Measurements from ENCODE around the gene NT5DC2.

The NT5DC2 gene

DNA sequence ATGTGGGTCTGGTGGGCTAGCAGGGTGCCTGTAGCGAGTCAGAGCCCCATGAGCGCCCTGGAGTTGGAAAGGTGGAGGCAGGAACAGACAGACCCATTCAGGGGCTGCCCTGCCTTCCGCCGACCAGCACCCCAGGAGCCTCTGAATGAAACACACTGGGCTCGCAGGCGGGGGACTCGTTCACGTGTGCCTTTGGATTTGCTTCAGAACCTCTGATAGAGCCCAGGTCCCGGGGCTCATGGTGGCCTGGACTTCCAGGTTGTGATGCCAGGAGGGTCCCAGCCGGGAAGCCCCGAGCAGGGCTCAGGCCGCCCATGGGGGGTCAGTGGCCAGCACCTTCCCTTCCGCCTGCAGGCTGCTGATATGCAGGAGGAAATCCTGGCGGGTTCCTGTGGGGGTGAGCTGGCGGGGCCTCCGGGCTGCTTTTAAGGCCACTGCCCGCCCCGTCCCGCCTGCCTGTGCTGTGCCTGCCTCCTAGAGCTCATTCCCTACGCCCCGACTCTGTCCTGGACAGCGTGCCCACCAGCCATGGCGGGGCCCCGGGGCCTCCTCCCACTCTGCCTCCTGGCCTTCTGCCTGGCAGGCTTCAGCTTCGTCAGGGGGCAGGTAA, 38.7 kb downstream of the NT5DC2 start, which contains the start of gene STAB1:
Gene STAB1, plus strand, starts transcription at position 453 of the 610 bp plus-strand sequence. Its CDS starts 76 bp downstream, at position 529.
- TF ChIP-seq, protein P1, sequence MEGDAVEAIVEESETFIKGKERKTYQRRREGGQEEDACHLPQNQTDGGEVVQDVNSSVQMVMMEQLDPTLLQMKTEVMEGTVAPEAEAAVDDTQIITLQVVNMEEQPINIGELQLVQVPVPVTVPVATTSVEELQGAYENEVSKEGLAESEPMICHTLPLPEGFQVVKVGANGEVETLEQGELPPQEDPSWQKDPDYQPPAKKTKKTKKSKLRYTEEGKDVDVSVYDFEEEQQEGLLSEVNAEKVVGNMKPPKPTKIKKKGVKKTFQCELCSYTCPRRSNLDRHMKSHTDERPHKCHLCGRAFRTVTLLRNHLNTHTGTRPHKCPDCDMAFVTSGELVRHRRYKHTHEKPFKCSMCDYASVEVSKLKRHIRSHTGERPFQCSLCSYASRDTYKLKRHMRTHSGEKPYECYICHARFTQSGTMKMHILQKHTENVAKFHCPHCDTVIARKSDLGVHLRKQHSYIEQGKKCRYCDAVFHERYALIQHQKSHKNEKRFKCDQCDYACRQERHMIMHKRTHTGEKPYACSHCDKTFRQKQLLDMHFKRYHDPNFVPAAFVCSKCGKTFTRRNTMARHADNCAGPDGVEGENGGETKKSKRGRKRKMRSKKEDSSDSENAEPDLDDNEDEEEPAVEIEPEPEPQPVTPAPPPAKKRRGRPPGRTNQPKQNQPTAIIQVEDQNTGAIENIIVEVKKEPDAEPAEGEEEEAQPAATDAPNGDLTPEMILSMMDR (IDR thresholded peaks at IDR 0.05; ENCODE audit: extremely low read depth, missing control alignments) = no peak

DNA sequence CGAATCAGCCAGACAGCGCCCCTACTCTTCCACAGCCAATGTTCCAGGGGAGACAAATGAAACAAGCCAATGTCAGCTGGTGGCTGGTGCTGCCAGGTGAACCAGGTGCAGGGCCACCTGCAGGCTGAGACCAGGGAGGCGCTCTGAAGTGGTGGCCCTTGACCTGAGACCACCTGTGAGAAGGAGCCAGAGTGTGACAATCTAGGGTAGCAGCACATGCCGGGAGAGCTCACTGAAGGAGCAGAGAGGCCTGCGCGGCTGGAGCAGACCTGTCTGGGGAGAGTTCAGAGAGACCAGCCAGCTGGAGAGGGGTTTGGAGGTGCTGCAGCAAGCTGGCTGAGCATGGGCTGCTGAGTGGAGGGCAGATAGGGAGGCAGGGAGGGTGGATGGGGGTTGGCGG, 39.2 kb downstream of the NT5DC2 start:
- TF ChIP-seq, protein P1 (IDR thresholded peaks at IDR 0.05; ENCODE audit: extremely low read depth, missing control alignments) = no peak
- DNase-seq (ENCODE audit: low spot score) = no peak

More for the DNA sequence above, 38.7 kb downstream of the NT5DC2 start, which contains the start of gene STAB1:
- DNase-seq (ENCODE audit: low spot score) = no peak

DNA sequence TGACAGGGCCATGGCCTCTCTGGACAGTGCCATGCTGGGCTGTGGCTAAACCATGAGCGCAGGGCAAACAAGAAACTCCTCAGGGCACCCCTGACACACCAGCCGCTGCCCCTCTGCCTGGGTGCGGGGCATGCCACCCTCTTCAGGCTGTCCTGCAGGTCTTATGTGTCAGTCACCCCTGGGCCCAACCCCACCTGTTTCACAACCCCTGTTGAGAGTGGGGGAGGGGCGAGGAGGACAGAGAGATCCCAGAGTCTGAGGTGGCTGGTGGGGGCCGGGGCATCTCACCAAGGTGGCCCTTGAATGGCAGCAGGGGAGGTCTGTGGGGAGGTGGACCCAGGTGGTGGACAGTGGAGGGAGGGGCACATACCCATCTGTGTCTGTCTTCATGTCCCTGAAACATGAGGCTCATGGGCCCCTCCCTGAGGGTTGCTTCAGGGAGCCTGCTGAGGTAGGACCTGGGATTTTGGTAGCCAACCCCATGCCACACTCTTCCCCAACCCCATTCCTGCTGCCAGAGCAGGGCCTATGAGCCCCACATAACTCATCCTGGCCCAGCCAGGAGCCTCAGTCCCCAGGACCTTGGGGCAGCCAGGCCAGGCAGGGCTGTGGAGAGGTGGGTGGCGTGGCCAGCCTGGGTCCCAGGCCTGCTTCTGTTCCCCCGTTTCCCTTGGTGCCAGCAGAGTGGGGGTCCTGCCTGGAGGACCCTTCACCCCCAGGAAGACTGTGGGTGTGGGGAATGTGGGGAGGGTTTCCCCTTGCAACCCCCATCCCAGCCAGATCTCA, 40.2 kb downstream of the NT5DC2 start:
- TF ChIP-seq, protein P1 (IDR thresholded peaks at IDR 0.05; ENCODE audit: extremely low read depth, missing control alignments) = no peak
- no peak for DNase-seq (ENCODE audit: low spot score)

DNA sequence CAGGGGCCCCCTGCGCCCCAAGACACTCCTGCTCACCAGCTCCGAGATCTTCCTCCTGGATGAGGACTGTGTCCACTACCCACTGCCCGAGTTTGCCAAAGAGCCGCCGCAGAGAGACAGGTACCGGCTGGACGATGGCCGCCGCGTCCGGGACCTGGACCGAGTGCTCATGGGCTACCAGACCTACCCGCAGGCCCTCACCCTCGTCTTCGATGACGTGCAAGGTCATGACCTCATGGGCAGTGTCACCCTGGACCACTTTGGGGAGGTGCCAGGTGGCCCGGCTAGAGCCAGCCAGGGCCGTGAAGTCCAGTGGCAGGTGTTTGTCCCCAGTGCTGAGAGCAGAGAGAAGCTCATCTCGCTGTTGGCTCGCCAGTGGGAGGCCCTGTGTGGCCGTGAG, 41.6 kb downstream of the NT5DC2 start:
- TF ChIP-seq, protein P1 (IDR thresholded peaks at IDR 0.05; ENCODE audit: extremely low read depth, missing control alignments) = no peak

DNA sequence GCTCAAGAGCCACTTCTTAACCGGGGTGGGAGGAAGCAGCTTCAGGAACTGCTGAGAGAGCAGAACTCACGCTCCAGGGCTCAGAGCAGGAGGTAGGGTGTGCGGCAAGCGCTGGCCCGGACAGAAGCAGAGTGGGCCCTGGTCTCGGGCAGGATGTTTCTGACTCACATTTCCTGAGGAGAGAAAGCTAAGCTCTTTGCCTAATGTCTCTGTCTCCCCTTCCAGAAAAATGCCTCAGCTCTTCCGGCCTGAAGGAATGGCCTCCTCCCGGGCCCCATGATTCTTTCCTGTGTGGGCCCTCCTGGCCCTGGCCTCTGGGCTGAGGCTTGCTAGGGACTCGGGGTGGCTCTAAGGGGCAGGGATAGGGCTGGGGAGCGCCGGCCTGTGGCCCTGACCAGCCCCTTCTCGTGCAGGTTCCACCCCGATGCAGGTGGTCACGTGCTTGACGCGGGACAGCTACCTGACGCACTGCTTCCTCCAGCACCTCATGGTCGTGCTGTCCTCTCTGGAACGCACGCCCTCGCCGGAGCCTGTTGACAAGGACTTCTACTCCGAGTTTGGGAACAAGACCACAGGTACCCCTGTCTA, 42.6 kb downstream of the NT5DC2 start:
- TF ChIP-seq, protein P1 (IDR thresholded peaks at IDR 0.05; ENCODE audit: extremely low read depth, missing control alignments) = no peak
- DNase-seq (ENCODE audit: low spot score) = no peak

More for the DNA sequence above, 41.6 kb downstream of the NT5DC2 start:
- DNase-seq (ENCODE audit: low spot score) = no peak

DNA sequence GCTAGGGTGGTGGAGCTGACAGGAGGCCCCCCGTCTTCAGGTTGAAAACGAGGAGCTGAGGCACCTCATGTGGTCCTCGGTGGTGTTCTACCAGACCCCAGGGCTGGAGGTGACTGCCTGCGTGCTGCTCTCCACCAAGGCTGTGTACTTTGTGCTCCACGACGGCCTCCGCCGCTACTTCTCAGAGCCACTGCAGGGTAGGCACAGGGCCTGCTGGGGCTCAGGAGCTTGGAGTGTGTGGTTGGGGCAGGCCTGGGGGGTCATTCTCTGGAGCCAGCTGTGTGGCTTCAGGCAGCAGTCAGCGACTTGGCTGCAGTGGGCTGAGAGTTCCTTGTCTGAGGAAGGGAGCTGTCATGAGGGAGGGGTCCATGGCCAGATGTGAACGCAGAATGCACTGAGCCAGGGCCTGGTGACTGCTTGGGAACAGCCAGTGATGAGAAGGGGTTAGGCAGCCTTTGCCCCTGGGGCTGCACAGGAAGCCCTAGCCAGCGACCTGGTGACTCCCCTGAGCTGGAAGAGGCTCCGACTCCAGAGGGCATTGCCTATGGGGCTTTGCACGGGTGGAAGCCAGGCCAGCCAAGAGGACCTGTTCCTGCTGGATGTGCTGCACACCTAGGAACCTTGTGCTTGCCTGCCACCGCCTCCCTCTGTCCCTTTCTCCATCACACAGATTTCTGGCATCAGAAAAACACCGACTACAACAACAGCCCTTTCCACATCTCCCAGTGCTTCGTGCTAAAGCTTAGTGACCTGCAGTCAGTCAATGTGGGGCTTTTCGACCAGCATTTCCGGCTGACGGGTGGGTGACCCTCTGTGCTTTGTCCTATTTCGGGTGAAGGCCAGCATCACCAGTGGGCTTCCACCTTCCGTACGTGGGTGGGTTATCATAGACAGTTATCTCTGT, 43.4 kb downstream of the NT5DC2 start:
- TF ChIP-seq, protein P1 (IDR thresholded peaks at IDR 0.05; ENCODE audit: extremely low read depth, missing control alignments) = no peak
- no peak for DNase-seq (ENCODE audit: low spot score)

Data from GM20000 (cell line).